Measurements from ENCODE around the gene WDR59.

- TF ChIP-seq CTCF (optimal IDR thresholded peaks at IDR 0.05 in 1 of 3, IDR thresholded peaks at IDR 0.05 in 1 of 3, conservative IDR thresholded peaks at IDR 0.05 in 1 of 3; ENCODE audit: extremely low read depth in 1 of 3, insufficient read depth in 2 of 3, low read length in 3 of 3) = no peak
- TF ChIP-seq EZH2 (IDR thresholded peaks at IDR 0.05; ENCODE audit: low read length) = no peak
These were observed 11.6 kb downstream of the WDR59 start for GRCh38 chr16:74973304-74973703.

Data from keratinocyte (primary cell).